GM18508 (cell line): ENCODE measurements around the gene SIDT1.
A peak's percentile ranks its signal among the peaks of the same experiment; 100 is the strongest.

Experiments
- ATAC-seq: cut with Tn5 transposase; IDR thresholded peaks from one replicate; pipeline ENCODE4 v1.9.1; 2021; ENCODE audit warnings: moderate number of reproducible peaks; ENCODE audit not compliant: insufficient read depth, unreplicated experiment

Gene SIDT1

GRCh38 chr3:113589971-113590370 is 57.6 kb downstream of the SIDT1 start:
- ATAC-seq, result no peak

- ATAC-seq, result no peak
Measured at GRCh38 chr3:113590983-113591382, 58.6 kb downstream of the SIDT1 start.

- ATAC-seq, result no peak
Measured at GRCh38 chr3:113594066-113594465, 61.7 kb downstream of the SIDT1 start.

GRCh38 chr3:113597596-113598354 is 65.4 kb downstream of the SIDT1 start:
- no peak for ATAC-seq

GRCh38 chr3:113600418-113601182 is 68.2 kb downstream of the SIDT1 start:
- ATAC-seq, result no peak

- ATAC-seq, result no peak
Measured at GRCh38 chr3:113601240-113601639, 68.9 kb downstream of the SIDT1 start.

GRCh38 chr3:113602256-113602655 is 69.9 kb downstream of the SIDT1 start:
- no peak for ATAC-seq

- ATAC-seq, result no peak
Measured at GRCh38 chr3:113602836-113603235, 70.5 kb downstream of the SIDT1 start.

- peak; percentile 99 for ATAC-seq
Measured at GRCh38 chr3:113606539-113607218, 74.3 kb downstream of the SIDT1 start.

- no peak for ATAC-seq
Measured at GRCh38 chr3:113607219-113607596, 74.9 kb downstream of the SIDT1 start.

- ATAC-seq, result no peak
Measured at GRCh38 chr3:113614402-113614801, 82.0 kb downstream of the SIDT1 start.

GRCh38 chr3:113615976-113616375 is 83.6 kb downstream of the SIDT1 start:
- no peak for ATAC-seq

- ATAC-seq, result no peak
Measured at GRCh38 chr3:113617726-113618125, 85.4 kb downstream of the SIDT1 start.

GRCh38 chr3:113620091-113620490 is 87.7 kb downstream of the SIDT1 start:
- no peak for ATAC-seq

GRCh38 chr3:113623324-113623723 is 91.0 kb downstream of the SIDT1 start:
- ATAC-seq, result no peak

GRCh38 chr3:113623811-113624210 is 91.5 kb downstream of the SIDT1 start:
- ATAC-seq, result no peak

GRCh38 chr3:113625834-113626233 is 93.5 kb downstream of the SIDT1 start:
- ATAC-seq, result no peak

- ATAC-seq, result no peak
Measured at GRCh38 chr3:113626503-113627371, 94.4 kb downstream of the SIDT1 start.

GRCh38 chr3:113628316-113628715 is 96.0 kb downstream of the SIDT1 start:
- no peak for ATAC-seq

- ATAC-seq, result no peak
Measured at GRCh38 chr3:113628788-113629187, 96.4 kb downstream of the SIDT1 start.
